ENCODE results near the gene XRCC1.
"Not testable (repeated sequence)": the region's sequence is repeated elsewhere in the genome, so short reads cannot be mapped to it uniquely, and the experiment has no call there.

The XRCC1 gene

GRCh38 chr19:43599635-43600295, 24.4 kb upstream of the XRCC1 start:
- no peak for DNase-seq

DNA sequence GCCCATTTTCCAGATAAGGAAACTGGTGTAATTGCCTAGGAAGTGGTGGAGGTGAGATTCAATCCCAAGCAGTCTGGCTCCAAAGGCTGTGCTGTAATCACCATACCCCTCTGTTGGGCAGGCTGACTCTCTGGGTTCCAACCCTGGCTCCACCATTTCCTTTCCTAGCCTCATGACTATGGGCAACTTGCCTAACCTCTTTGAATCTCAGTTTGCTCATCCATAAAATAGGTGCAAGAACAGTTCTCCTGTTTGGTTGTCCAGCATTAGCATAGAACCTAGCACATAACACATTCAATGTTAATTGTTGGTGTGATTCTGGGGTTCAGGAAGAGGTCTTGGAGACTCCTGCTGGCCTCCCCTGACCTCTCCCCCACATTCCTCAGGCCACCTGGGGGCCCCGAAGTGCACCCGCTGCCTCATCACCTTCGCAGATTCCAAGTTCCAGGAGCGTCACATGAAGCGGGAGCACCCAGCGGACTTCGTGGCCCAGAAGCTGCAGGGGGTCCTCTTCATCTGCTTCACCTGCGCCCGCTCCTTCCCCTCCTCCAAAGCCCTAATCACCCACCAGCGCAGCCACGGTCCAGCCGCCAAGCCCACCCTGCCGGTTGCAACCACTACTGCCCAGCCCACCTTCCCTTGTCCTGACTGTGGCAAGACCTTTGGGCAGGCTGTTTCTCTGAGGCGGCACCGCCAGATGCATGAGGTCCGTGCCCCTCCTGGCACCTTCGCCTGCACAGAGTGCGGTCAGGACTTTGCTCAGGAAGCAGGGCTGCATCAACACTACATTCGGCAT, 23.3 kb upstream of the XRCC1 start:
- no peak for DNase-seq

DNA sequence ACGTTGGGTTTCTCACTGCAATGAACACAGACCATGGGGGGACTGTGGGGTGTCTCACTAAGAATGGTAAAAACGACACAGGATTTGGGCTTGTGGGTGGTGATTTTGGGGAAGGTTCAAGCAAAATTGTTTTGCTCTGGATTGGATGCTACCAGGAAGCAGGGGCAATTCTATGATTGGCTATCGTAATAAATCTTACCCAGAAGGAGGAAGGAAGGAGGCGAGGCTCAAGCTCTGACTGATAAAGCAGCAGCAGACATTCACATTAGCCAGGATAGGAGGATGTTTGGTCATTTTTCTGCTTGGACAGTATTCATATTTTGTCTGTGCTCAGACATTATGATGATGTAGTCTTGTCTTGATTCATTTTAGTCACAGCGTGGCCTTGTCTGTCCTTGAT, 22.5 kb upstream of the XRCC1 start:
- DNase-seq: no peak

GRCh38 chr19:43596842-43597461, 21.6 kb upstream of the XRCC1 start:
- no peak for DNase-seq

- DNase-seq: peak; percentile 100
Measured at GRCh38 chr19:43595999-43596841, 20.9 kb upstream of the XRCC1 start, which contains the start of the genes IRGQ and ZNF576. Gene IRGQ (minus strand): TSS chr19:43596134. CDS start chr19:43595338, 796 bp downstream. Gene ZNF576 (plus strand): TSS chr19:43596595. CDS start chr19:43597109, 514 bp downstream.

- DNase-seq: no peak
Measured at GRCh38 chr19:43595605-43595998, 20.3 kb upstream of the XRCC1 start.

DNA sequence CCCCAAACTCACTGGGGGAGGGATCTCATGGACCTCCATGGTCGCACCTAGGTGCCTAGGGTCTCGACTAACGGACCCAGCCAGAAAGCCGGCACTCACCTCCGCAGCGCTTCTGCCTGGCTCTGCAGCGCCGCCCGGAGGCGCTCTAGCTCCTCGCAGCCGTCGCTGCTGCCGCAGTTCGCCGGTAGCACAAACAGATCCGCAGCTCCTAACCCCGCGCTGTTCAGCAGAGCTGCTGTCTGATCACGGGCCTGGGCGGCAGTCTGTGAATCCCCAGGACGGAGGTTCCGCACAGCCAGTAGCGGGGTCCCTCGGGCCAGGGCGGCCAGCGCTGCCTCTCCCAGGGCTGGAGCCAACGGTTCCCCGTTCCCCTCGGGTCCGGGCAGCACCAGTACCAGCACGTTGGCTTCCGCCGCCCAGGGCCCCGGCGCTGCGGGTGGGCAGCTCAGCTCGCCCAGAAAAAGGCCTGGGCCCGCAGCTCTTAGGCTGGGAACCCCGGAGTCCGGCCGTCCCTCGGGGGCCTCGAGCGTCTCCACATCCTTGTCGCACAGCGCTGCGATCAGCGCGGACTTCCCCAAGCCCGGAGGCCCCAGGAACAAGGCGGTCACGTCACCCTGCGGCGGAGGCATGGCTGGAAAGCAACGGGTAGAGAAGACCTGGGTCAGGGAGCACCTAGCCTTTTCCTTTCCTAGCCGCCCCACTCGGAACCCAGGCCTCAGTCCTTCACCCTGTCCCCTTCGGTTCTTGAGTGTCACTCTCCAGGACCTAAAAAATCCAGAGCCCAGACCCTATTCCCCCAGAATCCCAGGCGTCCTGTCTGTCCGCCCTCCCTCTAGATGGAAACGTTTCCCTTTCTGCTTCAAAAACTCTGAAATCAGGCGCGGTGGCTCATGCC, 19.6 kb upstream of the XRCC1 start:
- no peak for DNase-seq

DNA sequence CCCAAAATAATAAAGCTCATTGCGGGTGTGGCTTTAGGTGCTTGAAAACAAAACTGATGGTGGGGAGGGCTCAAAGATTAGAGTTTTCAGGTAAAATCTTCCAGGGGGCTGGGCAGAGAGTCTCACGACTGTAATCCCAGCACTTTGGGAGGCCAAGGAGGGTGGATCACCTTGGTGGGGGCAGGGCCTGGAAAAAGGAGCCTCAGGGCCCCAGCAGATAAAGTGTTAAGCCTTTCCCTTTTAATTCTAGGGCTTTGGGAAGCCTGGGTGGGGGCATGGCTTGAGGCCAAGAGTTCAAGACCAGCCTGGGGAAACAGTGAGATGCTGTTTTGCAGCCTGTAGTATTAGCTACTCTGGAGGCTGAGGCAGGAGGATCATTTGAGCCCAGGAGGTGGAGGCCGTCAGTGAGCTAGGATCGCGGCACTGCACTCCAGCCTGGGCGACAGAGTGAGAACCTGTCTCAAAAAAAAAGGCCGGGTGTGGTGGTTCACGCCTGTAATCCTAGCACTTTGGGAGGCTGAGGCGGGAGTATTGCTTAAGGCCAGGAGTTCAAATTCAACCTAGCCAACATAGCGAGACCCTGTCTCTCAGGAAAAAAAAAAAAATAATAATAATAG, 18.9 kb upstream of the XRCC1 start:
- DNase-seq: no peak

DNA sequence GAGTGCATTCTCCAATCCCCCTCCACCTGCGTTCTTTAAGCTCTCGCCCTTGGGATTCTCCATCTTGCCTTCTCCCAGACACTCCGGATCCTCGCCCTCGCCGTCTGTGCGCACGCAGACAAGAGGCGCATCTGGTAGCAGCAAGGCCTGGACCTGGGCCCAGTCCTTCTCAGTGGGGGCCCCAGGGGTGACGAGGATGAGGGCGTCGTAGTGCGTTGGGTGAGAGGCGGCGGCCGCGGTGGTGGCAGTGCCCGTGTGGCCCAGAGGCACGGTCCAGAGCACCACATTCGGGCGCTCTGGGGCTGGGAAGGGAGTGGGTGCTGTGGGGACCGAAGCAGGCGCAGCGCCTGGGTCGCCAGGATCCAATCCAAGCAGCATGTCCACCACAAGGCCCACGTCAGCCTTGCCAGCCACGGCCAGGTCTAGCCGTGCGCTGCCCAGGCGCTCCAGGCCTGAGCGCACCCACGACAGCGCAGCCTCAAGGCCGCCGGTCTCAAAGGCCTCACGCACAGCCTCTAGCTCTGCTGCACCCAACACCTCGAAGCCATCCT, 17.5 kb upstream of the XRCC1 start:
- DNase-seq: no peak

GRCh38 chr19:43591904-43592772, 16.8 kb upstream of the XRCC1 start:
- DNase-seq: no peak

DNA sequence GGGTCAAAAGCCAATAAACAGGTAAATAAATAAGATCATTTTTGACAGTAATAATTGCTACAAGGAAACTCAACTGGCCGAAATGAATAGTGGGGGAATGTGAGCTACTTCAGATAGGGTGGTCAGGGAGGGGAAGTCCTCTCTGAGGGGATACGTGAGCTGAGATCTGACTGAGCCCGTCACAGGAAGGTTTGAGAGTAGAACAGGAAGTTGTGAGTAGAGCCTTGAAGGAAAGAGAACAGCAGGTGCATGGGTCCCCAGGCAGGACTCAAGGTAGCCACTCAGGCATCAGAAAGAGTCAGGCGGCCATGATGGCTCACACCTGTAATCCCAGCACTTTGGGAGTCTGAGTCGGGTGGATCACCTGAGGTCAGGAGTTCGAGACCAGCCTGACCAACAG, 14.4 kb upstream of the XRCC1 start:
- DNase-seq: no peak

- DNase-seq: no peak
Measured at GRCh38 chr19:43589277-43589676, 13.9 kb upstream of the XRCC1 start.

DNA sequence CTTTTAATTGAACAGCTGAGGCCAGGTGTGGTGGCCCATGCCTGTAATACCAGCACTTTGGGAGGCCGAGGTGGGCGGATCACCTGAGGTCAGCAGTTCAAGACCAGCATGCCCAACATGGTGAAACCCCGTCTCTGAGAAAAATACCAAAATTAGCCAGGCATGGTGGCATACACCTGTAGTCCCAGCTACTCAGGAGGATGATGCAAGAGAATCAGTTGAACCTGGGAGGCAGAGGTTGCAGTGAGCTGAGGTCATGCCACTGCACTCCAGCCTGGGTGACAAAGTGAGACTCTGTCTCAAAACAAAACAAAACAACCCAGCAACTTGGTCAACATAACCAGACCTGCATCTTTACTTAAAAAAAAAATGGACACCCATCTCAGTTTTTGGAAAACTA, 11.7 kb upstream of the XRCC1 start:
- DNase-seq: not testable (repeated sequence)

DNA sequence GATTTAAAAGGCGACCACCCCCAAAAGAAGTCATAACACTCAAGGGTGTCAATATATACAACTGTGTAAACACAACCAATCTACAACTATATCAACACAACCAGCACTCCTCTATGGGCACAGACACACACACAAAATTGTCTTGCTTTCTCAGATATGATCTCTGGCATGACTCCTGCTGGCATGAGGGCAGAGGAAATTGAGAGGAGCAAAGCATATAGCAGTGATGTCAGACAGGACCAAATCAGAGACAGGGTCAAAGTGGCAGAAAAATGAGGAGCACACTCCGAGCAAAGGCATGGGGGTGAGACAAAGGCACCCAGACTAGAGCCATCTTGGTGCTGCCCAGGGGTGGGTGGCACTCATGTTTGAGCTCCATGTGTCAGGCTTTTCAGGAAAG, 11.0 kb upstream of the XRCC1 start:
- DNase-seq: no peak

DNA sequence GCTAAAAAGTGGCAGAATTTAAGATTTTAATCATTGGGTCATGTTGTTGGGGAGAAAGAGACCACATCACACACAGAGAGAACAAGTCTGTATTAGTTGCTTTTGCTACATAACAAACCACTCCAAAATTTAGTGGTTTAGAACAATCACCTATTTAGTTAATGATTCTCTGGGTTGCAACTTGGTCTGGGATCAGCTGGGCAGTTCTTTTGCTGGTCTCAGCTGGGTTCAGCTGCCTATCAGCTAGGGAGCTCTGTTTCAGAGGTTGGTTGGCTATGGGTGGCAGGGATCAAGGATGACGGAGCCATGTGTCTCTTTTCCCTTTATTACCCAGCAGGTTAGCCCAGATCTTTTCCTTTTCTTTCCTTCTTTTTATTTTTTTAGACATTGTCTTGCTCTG, 9.2 kb upstream of the XRCC1 start:
- DNase-seq: no peak

GRCh38 chr19:43582495-43582894, 7.2 kb upstream of the XRCC1 start:
- no peak for DNase-seq

DNA sequence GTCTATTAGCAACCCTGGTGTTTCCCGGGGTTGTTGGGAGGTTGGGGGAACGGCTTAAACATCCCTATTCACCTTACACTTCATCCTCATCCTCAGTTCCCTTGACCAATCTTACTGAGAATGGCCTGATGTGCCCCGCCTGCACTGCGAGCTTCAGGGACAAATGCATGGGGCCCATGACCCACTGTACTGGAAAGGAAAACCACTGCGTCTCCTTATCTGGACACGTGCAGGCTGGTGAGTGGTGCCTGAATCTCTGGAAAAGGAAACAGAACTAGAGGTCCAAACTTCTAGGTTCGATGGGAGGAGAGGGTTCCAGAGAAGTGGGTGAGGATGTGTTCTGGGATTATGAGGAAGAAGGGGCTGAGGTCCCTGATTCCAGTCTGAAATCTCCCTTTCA, 6.1 kb upstream of the XRCC1 start:
- DNase-seq: no peak

DNA sequence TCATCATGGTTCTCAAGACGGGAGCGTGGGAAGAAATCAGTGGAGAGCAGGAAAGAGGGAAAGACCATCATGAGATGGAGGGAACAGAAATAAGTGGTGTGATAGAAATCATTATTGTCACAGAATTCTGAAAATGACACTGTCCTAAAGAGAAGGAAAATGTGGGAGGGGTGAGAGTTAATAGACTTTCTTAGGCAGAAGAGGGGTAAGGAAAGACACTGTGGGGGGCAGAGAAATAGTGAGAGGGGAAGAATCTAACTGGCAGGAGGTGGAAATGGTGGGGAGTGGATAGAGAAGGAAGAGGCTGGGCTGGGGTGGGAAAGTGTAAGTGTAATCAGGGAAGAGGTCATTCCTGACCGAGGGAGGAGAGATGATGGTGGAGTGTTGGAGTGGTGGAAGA, 3.5 kb upstream of the XRCC1 start:
- DNase-seq: no peak

- DNase-seq: peak; percentile 34 to 38
Measured at GRCh38 chr19:43575955-43576878, 890 bp upstream of the XRCC1 start.
